ENCODE results near the gene CTNNBIP1.

CTNNBIP1 gene

GRCh38 chr1:9820521-9820920, 89.5 kb downstream of the CTNNBIP1 start:
- in situ Hi-C loops (cut with MboI; ENCODE audit: low pct_unique_long_range_greater_than_20kb, low sequenced_read_pairs, unreplicated experiment): no loop called here
- TF ChIP-seq, protein P1, sequence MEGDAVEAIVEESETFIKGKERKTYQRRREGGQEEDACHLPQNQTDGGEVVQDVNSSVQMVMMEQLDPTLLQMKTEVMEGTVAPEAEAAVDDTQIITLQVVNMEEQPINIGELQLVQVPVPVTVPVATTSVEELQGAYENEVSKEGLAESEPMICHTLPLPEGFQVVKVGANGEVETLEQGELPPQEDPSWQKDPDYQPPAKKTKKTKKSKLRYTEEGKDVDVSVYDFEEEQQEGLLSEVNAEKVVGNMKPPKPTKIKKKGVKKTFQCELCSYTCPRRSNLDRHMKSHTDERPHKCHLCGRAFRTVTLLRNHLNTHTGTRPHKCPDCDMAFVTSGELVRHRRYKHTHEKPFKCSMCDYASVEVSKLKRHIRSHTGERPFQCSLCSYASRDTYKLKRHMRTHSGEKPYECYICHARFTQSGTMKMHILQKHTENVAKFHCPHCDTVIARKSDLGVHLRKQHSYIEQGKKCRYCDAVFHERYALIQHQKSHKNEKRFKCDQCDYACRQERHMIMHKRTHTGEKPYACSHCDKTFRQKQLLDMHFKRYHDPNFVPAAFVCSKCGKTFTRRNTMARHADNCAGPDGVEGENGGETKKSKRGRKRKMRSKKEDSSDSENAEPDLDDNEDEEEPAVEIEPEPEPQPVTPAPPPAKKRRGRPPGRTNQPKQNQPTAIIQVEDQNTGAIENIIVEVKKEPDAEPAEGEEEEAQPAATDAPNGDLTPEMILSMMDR (IDR thresholded peaks at IDR 0.05; ENCODE audit: extremely low read depth, insufficient read depth, missing control alignments): no peak
- no peak for DNase-seq (ENCODE audit: low spot score)

DNA sequence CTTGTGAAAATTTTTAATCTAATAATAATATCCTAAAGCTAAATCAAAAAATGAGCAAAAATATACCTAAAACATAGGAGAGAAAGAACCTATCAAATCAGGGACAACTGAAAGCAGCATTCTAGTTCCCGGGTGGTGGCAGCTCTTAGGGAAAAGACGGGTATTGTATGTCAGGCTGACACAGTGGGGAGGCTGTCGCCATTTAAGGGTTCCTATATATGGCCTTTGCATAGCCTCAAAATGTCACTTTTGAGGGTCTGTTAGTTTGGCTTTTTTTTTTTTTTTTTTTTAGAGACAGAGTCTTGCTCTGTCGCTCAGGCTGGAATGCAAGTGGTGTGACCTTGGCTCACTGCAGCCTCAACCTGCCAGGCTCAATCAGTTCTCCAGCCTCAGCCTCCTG, 92.3 kb downstream of the CTNNBIP1 start:
- in situ Hi-C loops (cut with MboI; ENCODE audit: low pct_unique_long_range_greater_than_20kb, low sequenced_read_pairs, unreplicated experiment): no loop called here
- DNase-seq (ENCODE audit: low spot score): no peak
- TF ChIP-seq, protein P1 (IDR thresholded peaks at IDR 0.05; ENCODE audit: extremely low read depth, insufficient read depth, missing control alignments): no peak

DNA sequence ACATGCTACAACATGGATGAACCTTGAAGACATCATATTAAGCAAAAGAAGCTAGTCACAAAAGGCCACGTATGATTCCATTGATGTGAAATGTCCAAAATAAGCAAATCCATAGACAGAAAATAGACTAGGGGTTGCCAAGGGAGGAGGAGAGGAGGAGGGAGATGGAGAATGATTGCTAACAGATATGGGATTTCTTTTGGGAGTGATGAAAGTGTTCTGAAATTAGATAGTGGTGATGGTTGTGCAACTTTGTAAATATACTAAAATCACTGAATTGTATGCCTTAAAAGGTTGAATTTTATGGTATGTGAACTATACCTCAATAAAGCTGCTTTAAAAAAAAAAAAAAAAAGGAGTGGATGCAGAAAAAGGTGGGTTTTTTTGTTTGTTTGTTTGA, 93.9 kb downstream of the CTNNBIP1 start:
- in situ Hi-C loops (cut with MboI; ENCODE audit: low pct_unique_long_range_greater_than_20kb, low sequenced_read_pairs, unreplicated experiment): no loop called here
- DNase-seq (ENCODE audit: low spot score): no peak
- TF ChIP-seq, protein P1 (IDR thresholded peaks at IDR 0.05; ENCODE audit: extremely low read depth, insufficient read depth, missing control alignments): no peak

DNA sequence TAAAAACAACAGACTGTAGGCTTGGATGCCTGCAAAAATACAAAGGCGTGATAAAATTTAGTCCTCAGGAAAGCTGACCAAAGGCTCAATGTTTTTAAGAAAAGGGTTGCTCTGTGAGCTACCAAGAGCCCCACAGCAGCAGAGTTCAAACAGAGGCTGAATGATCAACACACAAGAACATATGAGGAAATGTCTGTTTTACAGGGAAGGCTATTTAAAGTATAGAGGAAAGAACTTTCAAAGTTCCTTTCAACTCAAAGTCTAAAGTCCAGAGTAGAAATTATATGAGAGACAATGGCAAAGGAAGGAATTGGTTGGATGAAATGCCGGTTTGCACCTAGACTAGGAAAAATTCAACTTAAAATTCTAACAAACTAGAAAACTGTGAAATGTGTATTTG, 94.9 kb downstream of the CTNNBIP1 start:
- TF ChIP-seq, protein P1 (IDR thresholded peaks at IDR 0.05; ENCODE audit: extremely low read depth, insufficient read depth, missing control alignments): no peak
- no peak for DNase-seq (ENCODE audit: low spot score)
- in situ Hi-C loops (cut with MboI; ENCODE audit: low pct_unique_long_range_greater_than_20kb, low sequenced_read_pairs, unreplicated experiment): no loop called here

DNA sequence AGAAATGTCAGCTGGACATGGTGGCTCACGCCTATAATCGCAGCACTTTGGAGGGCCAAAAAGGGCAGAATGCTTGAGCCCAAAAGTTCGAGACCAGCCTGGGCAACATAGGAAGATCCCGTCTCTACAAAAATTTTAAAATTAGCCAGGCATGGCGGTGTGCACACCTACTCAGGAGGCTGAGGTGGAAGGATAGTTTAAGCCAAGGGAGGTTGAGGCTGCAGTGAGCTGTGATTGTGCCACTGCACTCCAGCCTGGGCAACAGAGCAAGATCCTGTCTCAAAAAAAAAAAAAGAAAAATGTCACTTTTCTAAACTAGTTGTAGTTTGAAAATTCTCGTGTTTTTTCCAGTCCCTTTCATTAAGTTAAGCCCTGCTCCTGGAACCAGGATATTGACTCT, 95.5 kb downstream of the CTNNBIP1 start:
- in situ Hi-C loops (cut with MboI; ENCODE audit: low pct_unique_long_range_greater_than_20kb, low sequenced_read_pairs, unreplicated experiment): no loop called here
- TF ChIP-seq, protein P1 (IDR thresholded peaks at IDR 0.05; ENCODE audit: extremely low read depth, insufficient read depth, missing control alignments): no peak
- DNase-seq (ENCODE audit: low spot score): no peak

DNA sequence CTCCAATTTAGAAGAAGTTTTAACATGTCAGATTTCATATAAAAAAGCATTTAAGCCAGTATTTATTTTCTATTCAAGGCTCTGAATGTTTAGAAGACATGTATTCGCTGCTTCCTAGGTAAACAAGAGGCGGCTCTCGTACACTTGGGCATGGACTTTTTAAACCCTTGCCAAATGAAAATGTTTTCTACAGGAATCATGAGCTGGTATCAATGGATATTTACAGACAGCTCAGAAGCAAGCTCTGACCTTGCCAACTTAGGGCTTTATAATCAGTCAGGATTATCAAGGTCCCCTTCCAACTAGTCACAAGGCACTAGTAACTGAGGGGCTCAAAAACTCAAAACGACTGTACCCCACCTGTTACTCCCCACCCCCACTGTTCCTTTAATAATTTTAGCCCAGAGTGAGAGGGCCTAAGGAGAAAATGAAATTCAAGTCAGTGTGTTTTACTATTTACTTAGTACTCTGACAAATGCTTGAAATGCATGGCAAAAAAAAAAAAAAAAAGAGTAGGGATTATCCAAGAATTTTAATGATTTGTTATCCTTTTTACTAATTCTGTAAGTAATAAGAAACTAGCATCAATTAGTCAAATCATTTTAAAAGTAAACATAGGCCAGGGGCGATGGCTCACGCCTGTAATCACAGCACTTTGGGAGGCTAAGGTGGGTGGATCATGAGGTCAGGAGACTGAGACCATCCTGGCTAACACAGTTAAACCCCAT, 98.7 kb downstream of the CTNNBIP1 start:
- in situ Hi-C loops (cut with MboI; ENCODE audit: low pct_unique_long_range_greater_than_20kb, low sequenced_read_pairs, unreplicated experiment): no loop called here
- no peak for DNase-seq (ENCODE audit: low spot score)
- TF ChIP-seq, protein P1 (IDR thresholded peaks at IDR 0.05; ENCODE audit: extremely low read depth, insufficient read depth, missing control alignments): no peak
